ENCODE measurements around the gene ARL13B. TPM values are rescaled to one million over a fixed set of nuclear protein-coding genes. Genes with fewer than 3 reads are reported as not detected.

Gene ARL13B
- total RNA-seq, 2 experiments from 2014 or later, result 10.8 to 12.0 TPM

DNA sequence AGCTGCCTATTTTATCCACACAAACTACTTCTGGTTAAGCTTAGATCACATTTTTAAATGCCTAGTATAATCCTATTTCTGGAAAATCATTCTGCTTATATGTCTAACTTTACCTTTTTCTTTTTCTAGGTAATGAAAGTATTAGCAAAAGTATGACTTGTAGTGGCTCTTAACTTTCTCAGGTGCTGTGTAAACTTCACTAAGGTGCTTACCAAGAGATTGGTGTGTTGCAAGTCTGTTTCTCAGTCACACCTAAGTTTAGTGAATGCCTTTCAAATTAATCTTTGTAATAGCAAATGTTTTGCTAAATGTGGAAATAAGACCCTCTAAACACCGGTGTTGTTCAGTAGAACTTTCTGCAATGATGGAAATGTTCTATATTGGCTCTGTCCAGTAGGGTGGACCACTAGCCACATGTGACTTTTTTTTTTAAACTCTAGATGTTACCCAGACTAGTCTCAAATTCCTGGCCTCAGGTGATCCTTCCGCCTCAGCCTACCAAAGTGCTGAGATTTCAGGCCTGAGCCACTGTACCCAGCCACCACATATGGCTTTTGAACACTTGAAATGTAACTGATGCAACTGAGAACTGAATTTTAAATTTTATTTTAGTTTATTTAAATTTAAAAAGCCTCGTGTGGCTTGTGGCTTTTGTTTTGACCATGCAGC, 22.0 kb downstream of the ARL13B start:
- Mint-ChIP-seq H3K9me3 (ENCODE audit: insufficient read depth) (no peaks in the 10 kb centered on the region), H3K27ac (no peak overlapping the region)
- CTCF ChIA-PET, result interaction anchor here (0.7 to 3.6 kb wide), 4 partner anchors 11 to 67 kb away, joined by 3 to 31 read pairs (median 3); partner anchors contain the start of genes DHFR2 and NSUN3

DNA sequence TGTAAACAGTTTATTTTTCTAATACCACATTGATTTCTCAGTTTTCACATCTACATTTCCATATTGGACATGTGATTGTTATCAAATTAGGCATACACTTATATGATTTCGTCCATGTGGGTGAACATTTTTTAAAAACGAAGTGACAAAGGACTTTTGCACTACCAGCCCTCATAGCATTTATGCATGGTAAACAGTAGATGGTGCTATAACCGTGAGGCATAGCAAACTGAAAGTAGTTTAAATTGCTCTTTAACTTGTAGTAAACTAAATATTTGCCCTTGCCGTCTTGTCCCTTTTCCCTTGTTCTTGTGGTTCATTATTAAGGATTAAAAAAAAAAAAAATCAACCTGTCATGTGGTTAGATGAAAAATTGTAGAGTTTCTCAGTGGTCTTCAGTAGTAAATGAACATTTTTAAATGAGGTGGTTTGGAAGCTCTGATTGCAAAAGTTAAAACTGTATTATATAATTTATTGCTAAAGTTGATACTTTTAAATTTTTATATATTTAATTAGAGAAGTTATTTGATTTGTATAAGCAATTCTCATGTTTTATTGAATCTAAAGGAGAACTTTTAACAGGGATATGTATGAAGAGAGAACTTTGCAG, 24.5 kb downstream of the ARL13B start:
- POLR2A ChIA-PET, result interaction anchor here (3.6 kb wide), 1 partner anchor 58 kb away, joined by 17 read pairs; the partner anchor contains the start of genes DHFR2 and NSUN3
- peak; percentile 24 for DNase-seq

More for the DNA sequence above, 22.0 kb downstream of the ARL13B start:
- no peaks in the 10 kb centered on the region for H3K27me3 Mint-ChIP-seq (ENCODE audit: low read depth)
- no peaks in the 10 kb centered on the region for H3K36me3 Mint-ChIP-seq (ENCODE audit: low read depth)
- H3K4me3 Mint-ChIP-seq, result no peak overlapping the region
- POLR2A ChIA-PET, result no interaction called here
- peaks cover 1% of the 10 kb centered on the region for H3K4me1 Mint-ChIP-seq (ENCODE audit: low read depth)
- ATAC-seq (no peak), DNase-seq (no peak)

DNA sequence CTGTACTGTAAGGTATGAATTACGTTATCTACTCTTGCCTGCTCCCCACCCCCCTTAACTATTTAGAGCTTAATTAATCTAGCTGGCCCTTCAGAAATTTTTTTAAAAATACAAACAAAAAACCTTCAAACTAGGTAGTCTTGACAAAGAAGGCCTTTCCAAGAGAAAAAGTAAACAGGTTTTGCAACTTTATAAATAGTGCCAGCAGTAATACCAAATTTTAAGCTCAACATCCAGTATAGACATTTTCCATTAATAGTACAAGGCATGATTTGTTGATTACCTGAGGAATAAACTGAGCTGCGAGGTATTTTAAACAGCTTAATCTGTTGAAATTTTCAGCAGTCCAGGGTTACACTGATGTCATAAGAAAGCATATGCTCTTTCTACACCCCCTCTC, 28.3 kb downstream of the ARL13B start:
- no peaks in the 10 kb centered on the region for H3K27me3 Mint-ChIP-seq (ENCODE audit: low read depth)
- peaks cover 6% of the 10 kb centered on the region for H3K36me3 Mint-ChIP-seq (ENCODE audit: low read depth)
- no peak overlapping the region for H3K27ac Mint-ChIP-seq
- POLR2A ChIA-PET, result no interaction called here
- DNase-seq (no peak), ATAC-seq (no peak)
- CTCF ChIA-PET, result interaction anchor here (1.2 to 1.7 kb wide), 3 partner anchors 9 to 63 kb away, joined by 4 to 8 read pairs (median 4); no protein-coding TSS in a partner anchor
- H3K9me3 Mint-ChIP-seq (ENCODE audit: insufficient read depth), result no peaks in the 10 kb centered on the region
- H3K4me3 Mint-ChIP-seq, result no peak overlapping the region
- H3K4me1 Mint-ChIP-seq (ENCODE audit: low read depth), result peaks cover 18% of the 10 kb centered on the region

More for the DNA sequence above, 24.5 kb downstream of the ARL13B start:
- Mint-ChIP-seq H3K27me3 (ENCODE audit: low read depth) (no peaks in the 10 kb centered on the region), H3K36me3 (ENCODE audit: low read depth) (no peaks in the 10 kb centered on the region), H3K27ac (peak overlapping the region; percentile 67), H3K9me3 (ENCODE audit: insufficient read depth) (no peaks in the 10 kb centered on the region), H3K4me1 (ENCODE audit: low read depth) (peaks cover 1% of the 10 kb centered on the region), H3K4me3 (peak overlapping the region; percentile 60)
- CTCF ChIA-PET, result interaction anchor here (0.6 to 3.6 kb wide), 14 partner anchors 9 to 371 kb away, joined by 3 to 31 read pairs (median 4); partner anchors contain the start of genes DHFR2 and NSUN3
- ATAC-seq, result peak; percentile 79

DNA sequence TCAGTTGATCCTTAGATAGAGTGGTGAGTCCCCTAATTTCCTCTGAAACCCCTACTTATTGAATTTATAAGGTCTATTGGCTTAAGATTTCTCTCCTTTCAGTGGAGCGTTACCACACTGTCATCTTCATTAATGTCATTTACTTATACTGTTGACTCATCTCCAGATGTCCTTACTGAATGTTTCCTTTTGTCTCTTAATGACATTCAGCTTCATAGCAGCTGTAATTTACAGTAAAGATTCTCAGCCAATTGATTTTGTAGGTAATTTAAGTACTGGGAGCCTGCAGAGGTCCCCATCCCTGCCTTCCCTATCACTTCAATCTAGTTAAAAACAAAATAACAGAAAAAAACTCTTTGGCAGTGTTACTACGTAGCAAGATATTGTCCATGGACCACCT, 29.7 kb downstream of the ARL13B start:
- DNase-seq (no peak), ATAC-seq (no peak)
- Mint-ChIP-seq H3K4me3 (no peak overlapping the region), H3K27me3 (ENCODE audit: low read depth) (no peaks in the 10 kb centered on the region), H3K4me1 (ENCODE audit: low read depth) (peaks cover 16% of the 10 kb centered on the region), H3K27ac (no peak overlapping the region), H3K36me3 (ENCODE audit: low read depth) (peaks cover 6% of the 10 kb centered on the region), H3K9me3 (ENCODE audit: insufficient read depth) (no peaks in the 10 kb centered on the region)
- ChIA-PET POLR2A (interaction anchor here (4.3 kb wide), 1 partner anchor 53 kb away, joined by 17 read pairs; the partner anchor contains the start of genes DHFR2 and NSUN3), CTCF (no interaction called here)

DNA sequence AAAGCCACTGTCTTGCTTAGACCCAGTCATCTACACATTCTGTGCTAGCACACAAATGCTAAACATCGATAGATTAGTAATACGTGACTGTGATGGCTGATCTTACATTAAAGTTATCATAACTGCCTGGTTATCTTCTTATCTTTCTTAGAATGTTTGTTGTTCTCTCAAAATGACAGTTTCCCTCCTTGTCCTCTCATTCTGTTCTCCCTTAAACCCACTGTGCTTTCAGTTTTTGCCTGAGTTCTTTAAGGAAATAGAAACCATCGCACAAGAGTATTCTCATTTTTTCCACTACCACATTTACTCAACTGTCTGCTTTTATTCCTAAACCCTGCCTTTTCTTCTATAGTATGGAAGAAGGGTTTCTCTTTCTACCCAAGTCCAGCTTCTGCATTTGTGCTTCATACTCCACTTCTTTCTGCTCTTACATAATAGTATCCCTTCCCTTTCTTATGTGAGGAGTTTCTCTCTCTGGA, 31.3 kb downstream of the ARL13B start:
- POLR2A ChIA-PET, result interaction anchor here (4.3 kb wide), 1 partner anchor 51 kb away, joined by 17 read pairs; the partner anchor contains the start of genes DHFR2 and NSUN3
- DNase-seq, result no peak
- H3K4me1 Mint-ChIP-seq (ENCODE audit: low read depth), result peaks cover 19% of the 10 kb centered on the region

DNA sequence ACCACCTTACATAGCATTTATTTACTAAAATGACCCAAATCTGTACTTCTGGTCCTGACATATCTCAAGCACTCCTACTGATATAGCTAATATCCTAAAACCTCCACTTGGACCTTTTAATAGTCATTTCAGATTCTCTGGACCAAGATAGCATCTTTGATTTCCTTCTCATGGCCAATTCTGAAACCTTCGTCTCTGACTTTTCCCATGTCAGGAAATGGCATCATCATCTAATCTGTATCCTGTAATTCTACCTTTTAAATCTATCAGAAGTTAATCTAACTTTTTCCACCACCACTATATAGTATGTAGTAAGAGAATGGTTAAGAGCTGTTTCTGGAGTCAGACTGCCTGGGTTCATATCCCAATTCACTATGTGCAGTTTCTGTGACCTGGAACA, 32.2 kb downstream of the ARL13B start:
- no peak overlapping the region for H3K4me3 Mint-ChIP-seq
- ATAC-seq, result no peak
- H3K4me1 Mint-ChIP-seq (ENCODE audit: low read depth), result peaks cover 19% of the 10 kb centered on the region
- H3K36me3 Mint-ChIP-seq (ENCODE audit: low read depth), result peaks cover 11% of the 10 kb centered on the region
- H3K27ac Mint-ChIP-seq, result no peak overlapping the region
- no peaks in the 10 kb centered on the region for H3K27me3 Mint-ChIP-seq (ENCODE audit: low read depth)
- POLR2A ChIA-PET, result interaction anchor here (4.3 kb wide), 1 partner anchor 50 kb away, joined by 17 read pairs; the partner anchor contains the start of genes DHFR2 and NSUN3
- CTCF ChIA-PET, result interaction anchor here (2.7 kb wide), 1 partner anchor 8 kb away, joined by 9 read pairs; no protein-coding TSS in a partner anchor
- no peak for DNase-seq
- no peaks in the 10 kb centered on the region for H3K9me3 Mint-ChIP-seq (ENCODE audit: insufficient read depth)

More for the DNA sequence above, 31.3 kb downstream of the ARL13B start:
- no peaks in the 10 kb centered on the region for H3K27me3 Mint-ChIP-seq (ENCODE audit: low read depth)
- H3K4me3 Mint-ChIP-seq, result peak overlapping the region; percentile 2
- H3K27ac Mint-ChIP-seq, result peak overlapping the region; percentile 9
- H3K9me3 Mint-ChIP-seq (ENCODE audit: insufficient read depth), result no peaks in the 10 kb centered on the region
- ATAC-seq, result peak; percentile 69
- peaks cover 11% of the 10 kb centered on the region for H3K36me3 Mint-ChIP-seq (ENCODE audit: low read depth)
- CTCF ChIA-PET, result interaction anchor here (0.5 to 1.5 kb wide), 2 partner anchors 8 to 58 kb away, joined by 3 to 4 read pairs; no protein-coding TSS in a partner anchor

DNA sequence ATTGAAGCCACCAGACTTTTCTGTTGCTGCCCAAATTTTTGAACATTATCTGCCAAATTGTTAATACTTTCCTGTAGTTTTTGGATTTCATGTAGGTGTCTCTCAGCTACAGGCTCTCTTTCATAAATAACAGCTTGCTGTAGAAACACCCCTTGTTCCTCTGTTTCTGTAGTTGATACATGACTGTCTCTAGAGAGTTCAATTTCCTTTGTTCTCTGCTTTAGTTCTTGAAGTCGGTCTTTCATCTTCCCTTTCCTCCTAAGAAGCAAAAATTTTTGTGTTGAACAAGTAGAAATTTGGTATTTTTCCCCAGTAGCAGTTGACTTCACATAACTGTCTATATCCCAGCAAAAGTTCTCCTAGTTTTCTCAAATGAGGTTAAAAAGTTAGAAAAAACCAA, 35.1 kb downstream of the ARL13B start:
- ChIA-PET CTCF (interaction anchor here (1.0 to 2.7 kb wide), 3 partner anchors 10 to 48 kb away, joined by 3 to 9 read pairs (median 3); partner anchors contain the start of genes ARL13B, DHFR2 and NSUN3), POLR2A (interaction anchor here (1.3 kb wide), 1 partner anchor 48 kb away, joined by 5 read pairs; the partner anchor contains the start of genes DHFR2 and NSUN3)
- H3K4me1 Mint-ChIP-seq (ENCODE audit: low read depth), result peaks cover 19% of the 10 kb centered on the region

DNA sequence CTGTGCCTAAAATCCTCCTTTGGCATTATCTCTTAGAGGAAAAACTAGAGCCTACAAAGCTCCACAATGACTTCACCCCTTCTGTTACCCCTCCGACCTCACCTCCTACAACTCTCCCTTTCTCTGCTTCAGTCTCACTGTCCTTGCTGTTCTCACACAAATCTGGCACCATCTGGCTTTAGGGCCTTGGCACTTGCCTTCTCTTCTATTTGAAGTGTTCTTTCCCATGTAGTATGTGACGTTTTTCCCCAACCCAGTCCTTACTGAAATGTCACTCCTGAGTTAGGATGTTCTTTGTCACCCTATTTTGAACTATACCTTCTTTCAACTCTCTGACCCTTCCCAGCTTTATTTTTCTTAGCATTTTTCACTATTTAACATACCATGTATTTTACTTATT, 39.7 kb downstream of the ARL13B start:
- Mint-ChIP-seq H3K27me3 (ENCODE audit: low read depth) (no peaks in the 10 kb centered on the region), H3K27ac (no peak overlapping the region), H3K9me3 (ENCODE audit: insufficient read depth) (no peaks in the 10 kb centered on the region), H3K4me3 (no peak overlapping the region), H3K36me3 (ENCODE audit: low read depth) (peaks cover 5% of the 10 kb centered on the region), H3K4me1 (ENCODE audit: low read depth) (peaks cover 3% of the 10 kb centered on the region)
- ChIA-PET CTCF (interaction anchor here (0.7 kb wide), 1 partner anchor 9 kb away, joined by 3 read pairs; no protein-coding TSS in a partner anchor), POLR2A (no interaction called here)
- no peak for DNase-seq
- no peak for ATAC-seq

More for the DNA sequence above, 35.1 kb downstream of the ARL13B start:
- Mint-ChIP-seq H3K36me3 (ENCODE audit: low read depth) (peaks cover 11% of the 10 kb centered on the region), H3K27ac (no peak overlapping the region), H3K4me3 (no peak overlapping the region), H3K9me3 (ENCODE audit: insufficient read depth) (no peaks in the 10 kb centered on the region), H3K27me3 (ENCODE audit: low read depth) (no peaks in the 10 kb centered on the region)
- DNase-seq, result no peak
- ATAC-seq, result no peak

DNA sequence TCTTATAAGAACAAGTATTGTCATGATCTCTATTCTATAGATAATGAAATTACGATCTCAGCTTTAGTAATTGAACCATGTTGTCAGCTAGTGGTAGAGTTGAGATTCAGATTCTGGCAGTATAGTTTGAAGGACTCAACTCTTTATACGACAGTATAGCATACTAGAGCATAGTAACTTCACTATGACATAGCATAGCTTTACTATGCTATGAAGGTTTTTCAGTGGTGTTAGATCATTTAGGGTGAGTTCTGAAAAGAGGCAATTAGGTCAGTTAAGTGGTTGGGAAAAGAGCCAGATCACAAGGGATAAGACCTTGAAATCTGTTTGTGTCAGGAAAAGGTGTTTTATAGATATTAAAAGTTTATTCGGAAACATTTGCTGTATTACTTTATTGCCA, 40.3 kb downstream of the ARL13B start:
- H3K4me1 Mint-ChIP-seq (ENCODE audit: low read depth), result no peaks in the 10 kb centered on the region

DNA sequence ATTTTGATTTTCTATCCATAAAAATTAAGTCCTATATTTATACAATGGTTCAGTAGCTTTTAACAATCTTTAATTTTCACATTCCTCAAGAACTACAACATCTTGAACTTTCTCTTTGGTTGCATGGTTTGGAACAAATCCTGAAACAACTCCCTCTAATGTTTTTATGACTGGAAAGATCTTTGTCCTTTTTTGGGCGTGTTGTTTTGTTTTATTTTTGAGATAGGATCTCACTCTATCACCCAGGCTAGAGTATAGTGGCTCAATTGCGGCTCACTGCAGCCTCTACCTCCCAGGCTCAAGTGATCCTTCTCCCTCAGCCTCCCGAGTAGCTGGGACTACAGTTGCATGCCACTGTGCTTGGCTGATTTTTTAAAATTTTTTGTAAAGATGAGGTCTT, 44.4 kb downstream of the ARL13B start:
- no peaks in the 10 kb centered on the region for H3K4me1 Mint-ChIP-seq (ENCODE audit: low read depth)
- no peaks in the 10 kb centered on the region for H3K36me3 Mint-ChIP-seq (ENCODE audit: low read depth)
- ChIA-PET CTCF (no interaction called here), POLR2A (no interaction called here)
- no peaks in the 10 kb centered on the region for H3K27me3 Mint-ChIP-seq (ENCODE audit: low read depth)
- no peak overlapping the region for H3K4me3 Mint-ChIP-seq
- no peaks in the 10 kb centered on the region for H3K9me3 Mint-ChIP-seq (ENCODE audit: insufficient read depth)
- no peak for ATAC-seq
- DNase-seq, result no peak
- H3K27ac Mint-ChIP-seq, result no peak overlapping the region

More for the DNA sequence above, 40.3 kb downstream of the ARL13B start:
- ChIA-PET POLR2A (no interaction called here), CTCF (interaction anchor here (1.0 to 1.4 kb wide), 3 partner anchors 15 to 50 kb away, joined by 3 to 6 read pairs (median 3); no protein-coding TSS in a partner anchor)
- H3K27ac Mint-ChIP-seq, result no peak overlapping the region
- H3K36me3 Mint-ChIP-seq (ENCODE audit: low read depth), result no peaks in the 10 kb centered on the region
- no peaks in the 10 kb centered on the region for H3K27me3 Mint-ChIP-seq (ENCODE audit: low read depth)
- H3K9me3 Mint-ChIP-seq (ENCODE audit: insufficient read depth), result no peaks in the 10 kb centered on the region
- ATAC-seq (no peak), DNase-seq (no peak)
- H3K4me3 Mint-ChIP-seq, result no peak overlapping the region

DNA sequence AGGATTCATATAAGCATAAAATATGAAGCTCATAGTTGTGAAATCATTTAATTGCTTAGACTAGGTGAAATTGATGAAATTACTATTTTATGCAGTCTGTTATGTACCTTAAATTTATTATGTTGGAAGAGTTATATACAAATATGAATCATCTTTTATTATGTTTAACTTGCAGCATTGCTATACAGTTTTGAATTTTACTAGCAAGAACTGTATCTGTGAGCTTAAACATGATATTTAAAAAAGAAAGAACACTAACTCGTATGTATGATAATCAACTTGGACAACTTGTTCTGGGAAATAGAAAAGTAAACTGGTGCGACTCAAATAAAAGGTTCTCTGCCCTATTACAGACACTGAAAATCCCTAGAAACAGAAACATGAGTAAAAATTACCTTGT, 46.7 kb downstream of the ARL13B start:
- no peaks in the 10 kb centered on the region for H3K27me3 Mint-ChIP-seq (ENCODE audit: low read depth)
- DNase-seq, result no peak
- no peaks in the 10 kb centered on the region for H3K9me3 Mint-ChIP-seq (ENCODE audit: insufficient read depth)
- peaks cover 1% of the 10 kb centered on the region for H3K36me3 Mint-ChIP-seq (ENCODE audit: low read depth)
- H3K27ac Mint-ChIP-seq, result no peak overlapping the region
- no peaks in the 10 kb centered on the region for H3K4me1 Mint-ChIP-seq (ENCODE audit: low read depth)
- POLR2A ChIA-PET, result no interaction called here
- no peak for ATAC-seq
- CTCF ChIA-PET, result no interaction called here
- no peak overlapping the region for H3K4me3 Mint-ChIP-seq

Data from activated CD8-positive, alpha-beta T cell treated with anti-CD3 and anti-CD28 coated beads, Interleukin-2, amount 10 ng/mL, durations not matched to agents 7 days and 5 days (primary cell).